ENCODE results near the gene IRAK1BP1. TPM values are rescaled to one million over a fixed set of nuclear protein-coding genes. Genes with fewer than 3 reads are reported as not detected.

The IRAK1BP1 gene
- total and polyA plus RNA-seq, 10 of the 15 experiments (the other 5 are each of a cell fraction or from before 2014, with no cell fraction given), result 2.3 to 6.7 (median 3.9) TPM

- intact Hi-C loops (cut with micrococcal nuclease; ENCODE audit: unreplicated experiment), result no loop called here
- no peak for DNase-seq (ENCODE audit: low read depth, low spot score)
- Histone ChIP-seq H3K9ac (ENCODE audit: control insufficient read depth, insufficient read depth, low read length) (no peak overlapping the region), H3K79me2 (ENCODE audit: control insufficient read depth, insufficient read depth, low read length) (no peaks in the 10 kb centered on the region), H3K4me1 (ENCODE audit: control insufficient read depth, insufficient read depth, low read length) (no peaks in the 10 kb centered on the region), H3K4me3 (no peak overlapping the region), H3K36me3 (ENCODE audit: control insufficient read depth in 2 of 2, insufficient read depth in 2 of 2, low read length in 1 of 2) (no peaks in the 10 kb centered on the region), H4K20me1 (ENCODE audit: control insufficient read depth, insufficient read depth) (no peaks in the 10 kb centered on the region), H3K27me3 (replicated peaks in 1 of 2; ENCODE audit: control insufficient read depth in 2 of 2, insufficient read depth in 2 of 2, low read length in 1 of 2) (no peaks in the 10 kb centered on the region), H3K4me2 (ENCODE audit: control insufficient read depth, insufficient read depth) (no peak overlapping the region), H3K9me3 (replicated peaks; ENCODE audit: control insufficient read depth, insufficient read depth, low read length) (no peaks in the 10 kb centered on the region), H2AFZ (ENCODE audit: control insufficient read depth, low read depth, low read length) (no peak overlapping the region), H3K27ac (ENCODE audit: control insufficient read depth, insufficient read depth) (no peak overlapping the region)
- SMC1A ChIA-PET (ENCODE audit: uncharacterized antibody, unreplicated experiment), result no interaction called here
- no TSS peak for BruUV-seq (replicated peaks)
- CTCF ChIA-PET, result no interaction called here
- TF ChIP-seq, protein P1, sequence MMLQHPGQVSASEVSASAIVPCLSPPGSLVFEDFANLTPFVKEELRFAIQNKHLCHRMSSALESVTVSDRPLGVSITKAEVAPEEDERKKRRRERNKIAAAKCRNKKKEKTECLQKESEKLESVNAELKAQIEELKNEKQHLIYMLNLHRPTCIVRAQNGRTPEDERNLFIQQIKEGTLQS (IDR thresholded peaks at IDR 0.05; ENCODE audit: borderline replicate concordance, extremely low read depth, low read depth, low read length), result no peak
- no peak for TF ChIP-seq ZBTB40 (IDR thresholded peaks at IDR 0.05; ENCODE audit: borderline replicate concordance)
- POLR2A ChIA-PET, result no interaction called here
- RAD21 ChIA-PET (ENCODE audit: unreplicated experiment), result no interaction called here
- no peak for FAIRE-seq
- ATAC-seq, result no peak
- in situ Hi-C loops (cut with MboI), result no loop called here
Observed at GRCh38 chr6:78842953-78843352, 24.4 kb upstream of the IRAK1BP1 start.

DNA sequence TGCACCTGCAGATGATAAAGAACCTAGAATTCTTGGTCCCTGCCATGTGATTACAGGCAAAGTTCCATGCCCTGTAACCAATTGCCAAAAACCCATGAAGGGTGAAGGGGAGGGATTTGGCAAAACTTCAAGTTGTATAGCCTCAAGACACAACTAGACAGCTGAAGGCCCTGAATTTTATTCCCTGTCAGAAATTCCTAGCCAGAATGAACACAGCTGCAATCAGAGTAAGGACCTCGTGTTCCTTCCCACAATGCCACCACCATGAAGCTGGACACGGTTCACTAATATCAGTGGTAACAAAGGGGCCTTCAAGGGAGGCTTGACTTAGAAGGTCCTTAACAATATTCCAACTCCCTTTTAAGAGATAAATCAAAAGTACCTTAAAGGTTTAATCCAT lies 22.5 kb upstream of the IRAK1BP1 start:
- no TSS peak for BruUV-seq (replicated peaks)
- H3K27ac ChIP-seq (ENCODE audit: control insufficient read depth, insufficient read depth), result no peak overlapping the region
- H2AFZ ChIP-seq (ENCODE audit: control insufficient read depth, low read depth, low read length), result no peak overlapping the region
- intact Hi-C loops (cut with micrococcal nuclease; ENCODE audit: unreplicated experiment) (no loop called here), in situ Hi-C loops (cut with MboI) (no loop called here)
- ChIA-PET SMC1A (ENCODE audit: uncharacterized antibody, unreplicated experiment) (no interaction called here), POLR2A (no interaction called here), CTCF (no interaction called here), RAD21 (ENCODE audit: unreplicated experiment) (no interaction called here)
- H3K36me3 ChIP-seq (ENCODE audit: control insufficient read depth in 2 of 2, insufficient read depth in 2 of 2, low read length in 1 of 2), result no peaks in the 10 kb centered on the region
- DNase-seq (ENCODE audit: low read depth, low spot score) (no peak), ATAC-seq (no peak), FAIRE-seq (no peak)
- H3K4me3 ChIP-seq, result no peak overlapping the region
- no peaks in the 10 kb centered on the region for H3K9me3 ChIP-seq (replicated peaks; ENCODE audit: control insufficient read depth, insufficient read depth, low read length)
- no peaks in the 10 kb centered on the region for H3K4me1 ChIP-seq (ENCODE audit: control insufficient read depth, insufficient read depth, low read length)
- H3K4me2 ChIP-seq (ENCODE audit: control insufficient read depth, insufficient read depth), result no peak overlapping the region
- H4K20me1 ChIP-seq (ENCODE audit: control insufficient read depth, insufficient read depth), result no peaks in the 10 kb centered on the region
- no peak overlapping the region for H3K9ac ChIP-seq (ENCODE audit: control insufficient read depth, insufficient read depth, low read length)
- no peaks in the 10 kb centered on the region for H3K27me3 ChIP-seq (replicated peaks in 1 of 2; ENCODE audit: control insufficient read depth in 2 of 2, insufficient read depth in 2 of 2, low read length in 1 of 2)
- 0% methylated on average over 2 of the region's 2 CpGs for WGBS (ENCODE audit: insufficient coverage, insufficient replicate concordance, low lambda C conversion rate, missing lambda C conversion rate)
- H3K79me2 ChIP-seq (ENCODE audit: control insufficient read depth, insufficient read depth, low read length), result no peaks in the 10 kb centered on the region
- TF ChIP-seq STAT1 (conservative IDR thresholded peaks at IDR 0.05) (no peak), SP1 (IDR thresholded peaks at IDR 0.05; ENCODE audit: low read depth, low read length) (no peak), ETV6 (conservative IDR thresholded peaks at IDR 0.05 in 1 of 2, IDR thresholded peaks at IDR 0.05 in 1 of 2; ENCODE audit: borderline replicate concordance in 1 of 2, low read depth in 1 of 2) (no peak), NFXL1 (IDR thresholded peaks at IDR 0.05; ENCODE audit: borderline replicate concordance) (no peak), MYC (IDR thresholded peaks at IDR 0.05; ENCODE audit: insufficient read depth, insufficient read length, insufficient replicate concordance, low read length, severe bottlenecking) (no peak), RCOR1 (conservative IDR thresholded peaks at IDR 0.05; ENCODE audit: low read depth, low read length) (no peak), E2F8 (IDR thresholded peaks at IDR 0.05; ENCODE audit: low read depth, partially characterized antibody) (no peak), SMARCA5 (IDR thresholded peaks at IDR 0.05) (no peak)
- TF ChIP-seq, protein P1 (IDR thresholded peaks at IDR 0.05; ENCODE audit: borderline replicate concordance, extremely low read depth, low read depth, low read length), result no peak
